Measurements from ENCODE around the gene PTRHD1. TPM values are rescaled to one million over a fixed set of nuclear protein-coding genes. Genes with fewer than 3 reads are reported as not detected.

Gene PTRHD1
- total RNA-seq, 1 donor from 2014 or later, result 41.6 TPM

DNA sequence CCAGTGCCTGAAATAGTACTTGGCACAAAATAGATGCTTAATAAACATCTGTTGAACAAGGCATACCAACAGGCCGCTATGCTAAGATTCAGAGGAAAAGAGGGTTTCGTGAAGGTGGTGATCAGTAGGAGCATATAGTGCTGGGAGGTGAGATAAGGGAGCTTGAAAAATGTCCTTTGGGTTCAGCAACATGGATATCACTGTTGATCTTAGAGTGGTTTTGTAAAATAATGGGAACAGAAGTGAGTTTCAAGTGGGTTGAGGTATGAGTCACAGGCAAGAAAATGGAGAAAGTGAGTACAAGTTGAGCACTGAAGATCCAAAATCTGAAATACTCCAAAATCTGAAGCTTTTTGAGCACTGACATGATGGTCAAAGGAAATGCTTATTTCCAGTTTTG lies 4.5 kb upstream of the PTRHD1 start:
- H3K4me1 ChIP-seq, result peaks cover 14% of the 10 kb centered on the region
- H3K27ac Mint-ChIP-seq, result no peak overlapping the region
- no peak overlapping the region for H2AFZ ChIP-seq (replicated peaks)
- H4K20me1 ChIP-seq (ENCODE audit: low read depth), result no peaks in the 10 kb centered on the region
- H3F3A ChIP-seq (ENCODE audit: low read depth), result peaks cover 16% of the 10 kb centered on the region
- peaks cover 2% of the 10 kb centered on the region for H3K27me3 Mint-ChIP-seq (ENCODE audit: insufficient read depth, low read depth)
- no peak overlapping the region for H3K4me2 ChIP-seq
- no peak overlapping the region for H3K9ac ChIP-seq
- no peaks in the 10 kb centered on the region for H3K9me3 ChIP-seq (ENCODE audit: low read depth)
- H3K4me3 ChIP-seq, result no peak overlapping the region
- H3K4me1 Mint-ChIP-seq, result peaks cover 15% of the 10 kb centered on the region
- H3K27ac ChIP-seq, result no peak overlapping the region
- peaks cover 38% of the 10 kb centered on the region for H3K36me3 ChIP-seq
- H3K27me3 ChIP-seq, result no peaks in the 10 kb centered on the region
- H3K4me3 Mint-ChIP-seq, result no peak overlapping the region
- H3K9me3 Mint-ChIP-seq, result peaks cover 27% of the 10 kb centered on the region
- TF ChIP-seq EZH2phosphoT487 (IDR thresholded peaks at IDR 0.05) (no peak), CTCF (IDR thresholded peaks at IDR 0.05) (no peak), EZH2 (IDR thresholded peaks at IDR 0.05) (no peak)
- H3K79me2 ChIP-seq (ENCODE audit: low read depth), result peaks cover 87% of the 10 kb centered on the region
- H3K36me3 Mint-ChIP-seq, result peaks cover 49% of the 10 kb centered on the region
- DNase-seq (ENCODE audit: low spot score), result no peak

GRCh38 chr2:24793761-24794435 lies 707 bp upstream of the PTRHD1 start:
- Mint-ChIP-seq H3K9me3 (peaks cover 8% of the 10 kb centered on the region), H3K4me1 (peaks cover 28% of the 10 kb centered on the region), H3K27ac (peak overlapping the region; percentile 100), H3K4me3 (peak overlapping the region; percentile 98), H3K27me3 (ENCODE audit: insufficient read depth, low read depth) (peaks cover 2% of the 10 kb centered on the region), H3K36me3 (peaks cover 24% of the 10 kb centered on the region)
- DNase-seq (ENCODE audit: low spot score), result peak; percentile 78
- Histone ChIP-seq H3K9ac (peak overlapping the region; percentile 73), H3K4me2 (peak overlapping the region; percentile 82), H3F3A (ENCODE audit: low read depth) (peaks cover 27% of the 10 kb centered on the region), H3K36me3 (peaks cover 25% of the 10 kb centered on the region), H2AFZ (replicated peaks) (peak overlapping the region; percentile 80), H3K27ac (peak overlapping the region; percentile 92), H4K20me1 (ENCODE audit: low read depth) (no peaks in the 10 kb centered on the region), H3K27me3 (no peaks in the 10 kb centered on the region), H3K9me3 (ENCODE audit: low read depth) (no peaks in the 10 kb centered on the region), H3K4me1 (peaks cover 26% of the 10 kb centered on the region), H3K4me3 (peak overlapping the region; percentile 60), H3K79me2 (ENCODE audit: low read depth) (peaks cover 67% of the 10 kb centered on the region)
- no peak for TF ChIP-seq CTCF (IDR thresholded peaks at IDR 0.05)
- TF ChIP-seq EZH2 (IDR thresholded peaks at IDR 0.05), result no peak
- no peak for TF ChIP-seq EZH2phosphoT487 (IDR thresholded peaks at IDR 0.05)

- H3K4me3 ChIP-seq, result peak overlapping the region; percentile 60
- H3K4me1 ChIP-seq, result peaks cover 26% of the 10 kb centered on the region
- H3K4me2 ChIP-seq, result peak overlapping the region; percentile 82
- DNase-seq (ENCODE audit: low spot score), result no peak
- H2AFZ ChIP-seq (replicated peaks), result peak overlapping the region; percentile 80
- H3K9ac ChIP-seq, result peak overlapping the region; percentile 73
- H3K4me1 Mint-ChIP-seq, result peaks cover 31% of the 10 kb centered on the region
- H3K27ac Mint-ChIP-seq, result peak overlapping the region; percentile 100
- peaks cover 53% of the 10 kb centered on the region for H3K79me2 ChIP-seq (ENCODE audit: low read depth)
- no peaks in the 10 kb centered on the region for H3K27me3 ChIP-seq
- H3K9me3 Mint-ChIP-seq, result peaks cover under 1% of the 10 kb centered on the region
- peaks cover 3% of the 10 kb centered on the region for H3K27me3 Mint-ChIP-seq (ENCODE audit: insufficient read depth, low read depth)
- peaks cover 14% of the 10 kb centered on the region for H3K36me3 Mint-ChIP-seq
- peaks cover 14% of the 10 kb centered on the region for H3K36me3 ChIP-seq
- peaks cover 27% of the 10 kb centered on the region for H3F3A ChIP-seq (ENCODE audit: low read depth)
- H3K4me3 Mint-ChIP-seq, result peak overlapping the region; percentile 98
- peak overlapping the region; percentile 92 for H3K27ac ChIP-seq
- no peaks in the 10 kb centered on the region for H4K20me1 ChIP-seq (ENCODE audit: low read depth)
- no peaks in the 10 kb centered on the region for H3K9me3 ChIP-seq (ENCODE audit: low read depth)
- TF ChIP-seq EZH2phosphoT487 (IDR thresholded peaks at IDR 0.05), result no peak
- no peak for TF ChIP-seq CTCF (IDR thresholded peaks at IDR 0.05)
- no peak for TF ChIP-seq EZH2 (IDR thresholded peaks at IDR 0.05)
These were observed 683 bp downstream of the PTRHD1 start for GRCh38 chr2:24792542-24792873.
